Neural cell (in vitro differentiated cells): ENCODE data around the gene TTC21A. TPM values are rescaled to one million over a fixed set of nuclear protein-coding genes. Genes with fewer than 3 reads are reported as not detected.

Experiments used
- H2AFZ ChIP-seq: fragments of 200-600, 300-800 bp; sonication (generic), shearing (Covaris generic); 2 replicates; pipeline ENCODE4 v1.6.0; 2014; ENCODE audit warnings: low read depth, mild to moderate bottlenecking, antibody characterized with exemption, low read length, moderate library complexity
- H3F3A ChIP-seq: fragments of 200-600 bp; shearing (Covaris generic); 2 replicates; pipeline ENCODE4 v1.6.1; 2016; ENCODE audit warnings: mild to moderate bottlenecking, moderate library complexity, mixed read lengths, antibody characterized with exemption, low read length; ENCODE audit not compliant: insufficient read depth, poor library complexity, severe bottlenecking
- H3K27ac ChIP-seq: fragments of 200-600, 300-800 bp; sonication (generic), shearing (Covaris generic); 2 replicates; pipeline ENCODE4 v1.5.1; 2014; ENCODE audit warnings: mild to moderate bottlenecking, low read length, moderate library complexity
- H3K27me3 ChIP-seq: fragments of 300-800, 200-600 bp; sonication (generic), shearing (Covaris generic); 2 replicates; pipeline ENCODE4 v1.6.0; 2014; ENCODE audit warnings: mild to moderate bottlenecking, low read depth, low read length, moderate library complexity; ENCODE audit not compliant: insufficient read depth
- H3K36me3 ChIP-seq: fragments of 300-800, 200-600 bp; sonication (generic), shearing (Covaris generic); 2 replicates; pipeline ENCODE4 v1.5.1; 2014; ENCODE audit warnings: mild to moderate bottlenecking, antibody characterized with exemption, low read length, moderate library complexity; ENCODE audit not compliant: insufficient read depth
- H3K4me2 ChIP-seq: fragments of 300-800, 200-600 bp; sonication (generic), shearing (Covaris generic); 2 replicates; pipeline ENCODE4 v1.6.0; 2014; ENCODE audit warnings: mild to moderate bottlenecking, low read length
- H3K4me3 ChIP-seq: fragments of 300-800, 200-600 bp; sonication (generic), shearing (Covaris generic); 2 replicates; pipeline ENCODE4 v1.5.1; 2014; ENCODE audit warnings: mild to moderate bottlenecking, low read length, moderate library complexity
- H3K79me2 ChIP-seq: fragments of 200-600 bp; shearing (Covaris generic); replicated peaks from 2 replicates; pipeline ENCODE4 v1.6.0; 2014; ENCODE audit warnings: mild to moderate bottlenecking, low read length, moderate library complexity; ENCODE audit not compliant: insufficient read depth
- H3K9ac ChIP-seq: fragments of 300-800, 200-600 bp; sonication (generic), shearing (Covaris generic); 2 replicates; pipeline ENCODE4 v1.6.1; 2016; ENCODE audit warnings: mild to moderate bottlenecking, low read length, mixed read lengths
- H3K9me2 ChIP-seq: fragments of 200-600 bp; shearing (Covaris generic); 2 replicates; pipeline ENCODE4 v1.6.1; 2016; ENCODE audit warnings: mild to moderate bottlenecking, low read length, mixed read lengths; ENCODE audit not compliant: insufficient read depth
- H3K9me3 ChIP-seq: fragments of 200-600, 300-800 bp; sonication (generic), shearing (Covaris generic); 2 replicates; pipeline ENCODE4 v1.6.1; 2016; ENCODE audit warnings: mild to moderate bottlenecking, mixed run types, low read length, moderate library complexity, mixed read lengths
- H4K20me1 ChIP-seq: fragments of 200-600 bp; shearing (Covaris generic); 2 replicates; pipeline ENCODE4 v1.6.1; 2016; ENCODE audit warnings: mild to moderate bottlenecking, mixed run types; ENCODE audit not compliant: insufficient read depth
- CTCF ChIP-seq: fragments of 450-650 bp; IDR thresholded peaks from 2 replicates; pipeline ENCODE4 v1.5.1; 2014; ENCODE audit warnings: antibody characterized with exemption, mild to moderate bottlenecking, moderate library complexity; ENCODE audit not compliant: poor library complexity, severe bottlenecking
- EP300 ChIP-seq: fragments of 450-650 bp; conservative IDR thresholded peaks from 2 replicates; pipeline ENCODE4 v1.6.1; 2014; ENCODE audit warnings: antibody characterized with exemption, mild to moderate bottlenecking, moderate library complexity; ENCODE audit not compliant: poor library complexity, severe bottlenecking
- EZH2 ChIP-seq: fragments of 200-600, 300-800 bp; shearing (Covaris generic), sonication (generic); IDR thresholded peaks from 2 replicates; pipeline ENCODE4 v1.6.1; 2014; ENCODE audit warnings: antibody characterized with exemption, low read length, borderline replicate concordance, mild to moderate bottlenecking; ENCODE audit not compliant: insufficient read depth, poor library complexity, severe bottlenecking
- MXI1 ChIP-seq: fragments of 450-650 bp; conservative IDR thresholded peaks from 2 replicates; pipeline ENCODE4 v1.6.1; 2014; ENCODE audit warnings: antibody characterized with exemption, mild to moderate bottlenecking; ENCODE audit not compliant: poor library complexity, severe bottlenecking
- POLR2AphosphoS5 ChIP-seq: IDR thresholded peaks from 2 replicates; pipeline ENCODE4 v1.6.1; 2012
- RAD21 ChIP-seq: fragments of 450-650 bp; conservative IDR thresholded peaks from 2 replicates; pipeline ENCODE4 v1.6.1; 2014; ENCODE audit warnings: antibody characterized with exemption, mild to moderate bottlenecking, moderate library complexity
- SMC3 ChIP-seq: fragments of 450-650 bp; conservative IDR thresholded peaks from 2 replicates; pipeline ENCODE4 v1.6.1; 2014; ENCODE audit warnings: antibody characterized with exemption, mild to moderate bottlenecking, moderate library complexity; ENCODE audit not compliant: poor library complexity
- TAF1 ChIP-seq: IDR thresholded peaks from 2 replicates; pipeline ENCODE4 v1.6.1; 2012; ENCODE audit warnings: low read depth
- polyA plus RNA-seq: library from polyadenylated mRNA; depleted of rRNA; stranded (reverse); fragments of >200 nt; gene quantifications from 2 replicates; pipeline ENCODE4 v1.2.3, GENCODE V29; 2014
- TF ChIP-seq, protein P1 (sequence below): IDR thresholded peaks from 2 replicates; pipeline ENCODE4 v1.6.1; 2012; ENCODE audit warnings: borderline replicate concordance

The TTC21A gene
- polyA plus RNA-seq, 1 donor from 2014 or later, result 6.2 TPM

DNA sequence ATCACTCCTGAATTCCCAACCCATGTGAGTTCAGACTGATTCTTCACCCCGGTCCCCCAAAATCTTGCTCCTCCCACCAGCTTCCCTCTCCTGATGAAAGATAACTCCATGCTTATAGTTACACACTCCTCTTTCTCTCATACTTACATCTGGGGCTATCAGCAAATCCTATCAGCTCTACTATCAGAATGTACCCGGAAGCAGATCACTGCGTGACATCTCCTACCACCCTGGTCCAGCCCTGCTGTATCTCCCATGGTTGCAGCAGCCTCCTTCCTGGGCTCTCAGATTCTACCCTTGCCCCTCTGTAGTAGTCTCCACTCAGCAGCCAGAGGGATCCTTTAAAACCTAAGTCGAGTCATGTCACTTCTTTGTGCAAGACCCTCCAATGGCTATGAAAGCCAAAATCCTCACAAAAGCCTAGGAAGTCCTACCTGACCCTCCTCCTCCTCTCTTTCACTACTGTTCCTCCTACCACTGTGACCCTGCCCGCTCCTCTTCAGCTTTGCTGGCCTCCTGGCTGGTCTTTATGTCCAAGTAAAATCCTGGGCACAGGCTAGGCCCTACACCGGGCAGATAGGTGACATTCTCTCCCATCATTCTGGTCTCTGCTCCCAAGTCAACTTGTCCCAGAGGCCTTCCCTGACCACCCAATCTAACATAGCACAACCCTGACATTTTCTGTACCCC, 68.7 kb downstream of the TTC21A start:
- Histone ChIP-seq H3K9me3 (no peaks in the 10 kb centered on the region), H3K9me2 (no peaks in the 10 kb centered on the region), H3K27me3 (peaks cover 3% of the 10 kb centered on the region), H3K79me2 (no peaks in the 10 kb centered on the region), H2AFZ (no peak overlapping the region), H3F3A (no peaks in the 10 kb centered on the region), H3K9ac (no peak overlapping the region), H3K27ac (no peak overlapping the region), H3K4me2 (no peak overlapping the region), H3K4me3 (no peak overlapping the region), H4K20me1 (no peaks in the 10 kb centered on the region), H3K36me3 (no peaks in the 10 kb centered on the region)
- no peak for TF ChIP-seq RAD21
- TF ChIP-seq POLR2AphosphoS5, result no peak
- no peak for TF ChIP-seq CTCF
- no peak for TF ChIP-seq MXI1
- no peak for TF ChIP-seq EP300
- no peak for TF ChIP-seq TAF1
- TF ChIP-seq, protein P1, sequence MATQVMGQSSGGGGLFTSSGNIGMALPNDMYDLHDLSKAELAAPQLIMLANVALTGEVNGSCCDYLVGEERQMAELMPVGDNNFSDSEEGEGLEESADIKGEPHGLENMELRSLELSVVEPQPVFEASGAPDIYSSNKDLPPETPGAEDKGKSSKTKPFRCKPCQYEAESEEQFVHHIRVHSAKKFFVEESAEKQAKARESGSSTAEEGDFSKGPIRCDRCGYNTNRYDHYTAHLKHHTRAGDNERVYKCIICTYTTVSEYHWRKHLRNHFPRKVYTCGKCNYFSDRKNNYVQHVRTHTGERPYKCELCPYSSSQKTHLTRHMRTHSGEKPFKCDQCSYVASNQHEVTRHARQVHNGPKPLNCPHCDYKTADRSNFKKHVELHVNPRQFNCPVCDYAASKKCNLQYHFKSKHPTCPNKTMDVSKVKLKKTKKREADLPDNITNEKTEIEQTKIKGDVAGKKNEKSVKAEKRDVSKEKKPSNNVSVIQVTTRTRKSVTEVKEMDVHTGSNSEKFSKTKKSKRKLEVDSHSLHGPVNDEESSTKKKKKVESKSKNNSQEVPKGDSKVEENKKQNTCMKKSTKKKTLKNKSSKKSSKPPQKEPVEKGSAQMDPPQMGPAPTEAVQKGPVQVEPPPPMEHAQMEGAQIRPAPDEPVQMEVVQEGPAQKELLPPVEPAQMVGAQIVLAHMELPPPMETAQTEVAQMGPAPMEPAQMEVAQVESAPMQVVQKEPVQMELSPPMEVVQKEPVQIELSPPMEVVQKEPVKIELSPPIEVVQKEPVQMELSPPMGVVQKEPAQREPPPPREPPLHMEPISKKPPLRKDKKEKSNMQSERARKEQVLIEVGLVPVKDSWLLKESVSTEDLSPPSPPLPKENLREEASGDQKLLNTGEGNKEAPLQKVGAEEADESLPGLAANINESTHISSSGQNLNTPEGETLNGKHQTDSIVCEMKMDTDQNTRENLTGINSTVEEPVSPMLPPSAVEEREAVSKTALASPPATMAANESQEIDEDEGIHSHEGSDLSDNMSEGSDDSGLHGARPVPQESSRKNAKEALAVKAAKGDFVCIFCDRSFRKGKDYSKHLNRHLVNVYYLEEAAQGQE, result no peak
- TF ChIP-seq SMC3, result no peak
- TF ChIP-seq EZH2, result no peak

DNA sequence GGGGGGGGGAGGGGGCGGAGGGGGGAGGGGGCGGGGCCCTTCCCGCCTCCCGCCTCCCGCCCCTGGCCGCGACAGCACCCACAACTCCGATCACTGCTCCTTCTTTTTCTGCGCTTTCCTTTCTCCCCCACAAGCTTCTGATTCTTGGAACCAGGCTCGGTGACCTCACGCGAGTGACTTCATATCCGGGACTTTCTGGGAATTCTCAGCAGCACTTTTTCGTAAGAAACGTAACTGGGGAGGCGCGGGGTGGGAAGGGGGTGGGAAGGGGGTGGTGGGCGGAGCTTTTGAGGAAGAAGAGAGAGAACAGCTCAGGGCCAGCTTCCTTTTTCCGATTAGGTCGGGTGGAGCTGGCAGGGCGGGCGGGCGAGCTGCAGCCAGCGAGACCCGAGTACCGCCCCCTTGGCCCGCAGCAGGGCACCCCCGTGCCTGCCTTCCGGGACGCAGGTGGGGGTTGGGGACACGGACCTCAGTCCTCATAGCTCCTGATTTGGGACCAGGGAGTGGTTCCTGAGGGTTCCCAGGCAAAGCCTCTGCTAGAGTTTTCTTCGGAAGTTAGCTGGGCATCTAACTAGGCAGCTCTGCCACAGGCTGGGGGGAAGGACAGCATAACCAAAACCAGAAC, 70.3 kb downstream of the TTC21A start:
- Histone ChIP-seq H3K9ac (no peak overlapping the region), H3K79me2 (no peaks in the 10 kb centered on the region), H2AFZ (no peak overlapping the region), H3K4me2 (no peak overlapping the region), H3K9me2 (no peaks in the 10 kb centered on the region), H3K4me3 (peak overlapping the region; percentile 48), H3K9me3 (no peaks in the 10 kb centered on the region), H3K36me3 (no peaks in the 10 kb centered on the region), H3F3A (no peaks in the 10 kb centered on the region), H4K20me1 (no peaks in the 10 kb centered on the region), H3K27me3 (peaks cover 3% of the 10 kb centered on the region), H3K27ac (no peak overlapping the region)
- TF ChIP-seq TAF1 (no peak), EP300 (no peak), SMC3 (no peak), CTCF (no peak), EZH2 (no peak)
- TF ChIP-seq, protein P1, result no peak
